Occipital lobe (tissue), 2 donors: ENCODE measurements around the gene SHE. TPM values are rescaled to one million over a fixed set of nuclear protein-coding genes. Genes with fewer than 3 reads are reported as not detected.

Experiments
- DNase-seq: peaks from one replicate; lab custom pipeline; 2025; lab: John Stamatoyannopoulos, UW
- total RNA-seq: library from RNA; depleted of rRNA; stranded (reverse); fragments of >200 nt; gene quantifications from one replicate; pipeline ENCODE4 v1.2.3, GENCODE V29; 2014

SHE gene
- total RNA-seq, 1 donor from 2014 or later = 2.0 TPM

GRCh38 chr1:154448331-154448811 lies 53.8 kb downstream of the SHE start:
- no peak for DNase-seq

GRCh38 chr1:154446789-154447188 lies 55.4 kb downstream of the SHE start:
- DNase-seq = no peak

- no peak for DNase-seq
Measured at GRCh38 chr1:154446292-154446691, 55.9 kb downstream of the SHE start.

- no peak for DNase-seq
Measured at GRCh38 chr1:154445040-154445472, 57.2 kb downstream of the SHE start.

- DNase-seq = no peak
Measured at GRCh38 chr1:154443274-154444013, 58.8 kb downstream of the SHE start.

GRCh38 chr1:154442006-154442740 lies 60.0 kb downstream of the SHE start:
- DNase-seq = no peak

GRCh38 chr1:154441241-154441888 lies 60.8 kb downstream of the SHE start:
- DNase-seq = no peak

GRCh38 chr1:154440036-154440804 lies 62.0 kb downstream of the SHE start:
- no peak for DNase-seq

- DNase-seq = no peak
Measured at GRCh38 chr1:154436433-154436832, 65.8 kb downstream of the SHE start.

GRCh38 chr1:154435599-154436200 lies 66.5 kb downstream of the SHE start:
- DNase-seq = no peak

GRCh38 chr1:154434346-154435085 lies 67.7 kb downstream of the SHE start:
- no peak for DNase-seq

GRCh38 chr1:154433161-154433764 lies 68.9 kb downstream of the SHE start:
- DNase-seq = no peak

- no peak for DNase-seq
Measured at GRCh38 chr1:154431586-154432373, 70.4 kb downstream of the SHE start.

- DNase-seq = no peak
Measured at GRCh38 chr1:154430903-154431302, 71.3 kb downstream of the SHE start.

GRCh38 chr1:154429841-154430611 lies 72.2 kb downstream of the SHE start:
- no peak for DNase-seq
